Upper lobe of left lung (tissue), 4 donors: ENCODE measurements around the gene GYPC.

Experiments used
- EP300 ChIP-seq, 4 donors: sonication (generic); formaldehyde crosslinking; IDR thresholded peaks; one replicate each; pipeline ENCODE4 v1.5.1; 2017; ENCODE audit warnings: antibody characterized with exemption in 4 of 4, control low read depth in 2 of 4
- POLR2A ChIP-seq, 4 donors: fragments of 450-650 bp; IDR thresholded peaks; one replicate each; pipeline ENCODE4 v1.5.1; 2016 to 2017; ENCODE audit warnings: antibody characterized with exemption in 4 of 4, mild to moderate bottlenecking in 2 of 4
- POLR2AphosphoS5 ChIP-seq, 2 donors: sonication (generic); formaldehyde crosslinking; IDR thresholded peaks; one replicate each; pipeline ENCODE4 v1.5.1; 2017; ENCODE audit warnings: antibody characterized with exemption in 2 of 2
- TF ChIP-seq, protein P1 (sequence below), 6 experiments: fragments of 450-650 bp in 4 of 6; fragments of 200-600 bp in 2 of 6; sonication (generic) in 2 of 6; IDR thresholded peaks; one replicate each; pipeline ENCODE4 v1.5.1; 2016 to 2019; ENCODE audit warnings: antibody characterized with exemption in 6 of 6

DNA sequence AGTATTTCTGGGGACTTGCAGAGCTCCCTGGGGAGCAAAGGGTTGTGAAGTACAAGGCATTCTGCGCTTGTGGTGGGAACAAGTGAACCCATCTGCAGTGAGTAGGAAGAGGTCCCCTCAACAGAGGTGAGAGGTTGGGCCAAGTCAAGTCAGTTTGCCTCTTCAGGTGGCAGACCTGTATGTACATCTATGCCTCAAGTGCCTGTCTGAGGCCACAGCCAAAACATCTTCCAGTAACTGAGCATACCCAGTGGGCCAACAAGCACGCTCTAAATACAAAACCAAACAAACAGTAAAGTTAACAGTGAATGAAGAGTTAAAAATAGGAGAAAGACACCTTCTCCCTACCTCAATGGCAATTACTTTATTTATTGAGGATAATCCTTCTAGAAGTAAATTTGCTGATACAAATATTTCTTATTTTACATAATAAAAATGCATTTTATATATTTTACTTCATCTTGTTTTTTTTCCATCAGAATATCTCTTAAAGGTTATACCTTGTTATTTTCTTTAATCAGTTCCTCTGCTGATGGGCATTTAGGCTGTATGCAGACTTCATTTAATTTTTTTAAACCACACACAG, 2.5 kb downstream of the GYPC start:
- TF ChIP-seq, protein P1, sequence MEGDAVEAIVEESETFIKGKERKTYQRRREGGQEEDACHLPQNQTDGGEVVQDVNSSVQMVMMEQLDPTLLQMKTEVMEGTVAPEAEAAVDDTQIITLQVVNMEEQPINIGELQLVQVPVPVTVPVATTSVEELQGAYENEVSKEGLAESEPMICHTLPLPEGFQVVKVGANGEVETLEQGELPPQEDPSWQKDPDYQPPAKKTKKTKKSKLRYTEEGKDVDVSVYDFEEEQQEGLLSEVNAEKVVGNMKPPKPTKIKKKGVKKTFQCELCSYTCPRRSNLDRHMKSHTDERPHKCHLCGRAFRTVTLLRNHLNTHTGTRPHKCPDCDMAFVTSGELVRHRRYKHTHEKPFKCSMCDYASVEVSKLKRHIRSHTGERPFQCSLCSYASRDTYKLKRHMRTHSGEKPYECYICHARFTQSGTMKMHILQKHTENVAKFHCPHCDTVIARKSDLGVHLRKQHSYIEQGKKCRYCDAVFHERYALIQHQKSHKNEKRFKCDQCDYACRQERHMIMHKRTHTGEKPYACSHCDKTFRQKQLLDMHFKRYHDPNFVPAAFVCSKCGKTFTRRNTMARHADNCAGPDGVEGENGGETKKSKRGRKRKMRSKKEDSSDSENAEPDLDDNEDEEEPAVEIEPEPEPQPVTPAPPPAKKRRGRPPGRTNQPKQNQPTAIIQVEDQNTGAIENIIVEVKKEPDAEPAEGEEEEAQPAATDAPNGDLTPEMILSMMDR (IDR thresholded peaks at IDR 0.05), result peak in 1 of 6 experiments; percentile 1
- TF ChIP-seq POLR2A (IDR thresholded peaks at IDR 0.05), result no peak
- TF ChIP-seq POLR2AphosphoS5 (IDR thresholded peaks at IDR 0.05), result no peak
- no peak for TF ChIP-seq EP300 (IDR thresholded peaks at IDR 0.05)
